IPS-11a (cell line): ENCODE measurements around the gene GPR84.

Experiments used
- H3K4me3 ChIP-seq: one replicate; pipeline ENCODE4 v1.5.1; 2013; ENCODE audit warnings: low read depth, low read length, control low read depth

Gene GPR84

DNA sequence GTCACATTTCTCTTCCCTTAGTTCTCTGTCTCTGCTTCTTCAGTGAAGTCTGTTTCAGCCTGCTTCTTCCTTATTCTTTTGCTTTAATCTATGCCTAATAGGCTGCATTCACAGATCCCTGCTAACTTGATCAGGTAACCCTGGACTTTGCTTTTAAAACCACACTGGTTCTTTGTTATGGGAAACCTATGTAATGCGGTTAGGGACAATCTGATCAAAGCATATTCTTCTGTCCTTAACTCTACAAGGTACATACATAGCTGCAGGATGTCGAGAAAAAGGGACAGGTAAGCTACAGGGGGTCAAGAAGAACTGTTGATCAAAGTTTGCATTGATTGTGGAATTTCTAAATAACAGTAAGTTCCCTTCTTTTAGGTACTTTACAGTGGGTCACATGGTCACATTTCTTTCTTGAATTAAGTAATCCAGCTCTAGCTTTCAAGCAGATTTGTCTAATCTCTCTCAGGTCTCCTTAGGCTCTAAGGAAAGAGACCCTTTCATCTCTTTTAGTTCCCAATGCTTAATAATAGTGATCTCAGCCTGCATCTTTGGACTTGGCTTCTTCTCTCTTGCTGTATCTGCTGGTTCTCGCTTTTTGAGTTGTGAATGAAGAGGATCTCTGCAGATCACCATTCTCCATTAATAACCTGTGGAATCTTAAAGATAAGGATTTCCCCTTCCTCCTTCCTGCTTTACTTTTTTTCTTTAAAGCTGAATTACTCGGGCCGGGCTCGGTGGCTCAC, 35.5 kb downstream of the GPR84 start:
- H3K4me3 ChIP-seq, result no peak overlapping the region

DNA sequence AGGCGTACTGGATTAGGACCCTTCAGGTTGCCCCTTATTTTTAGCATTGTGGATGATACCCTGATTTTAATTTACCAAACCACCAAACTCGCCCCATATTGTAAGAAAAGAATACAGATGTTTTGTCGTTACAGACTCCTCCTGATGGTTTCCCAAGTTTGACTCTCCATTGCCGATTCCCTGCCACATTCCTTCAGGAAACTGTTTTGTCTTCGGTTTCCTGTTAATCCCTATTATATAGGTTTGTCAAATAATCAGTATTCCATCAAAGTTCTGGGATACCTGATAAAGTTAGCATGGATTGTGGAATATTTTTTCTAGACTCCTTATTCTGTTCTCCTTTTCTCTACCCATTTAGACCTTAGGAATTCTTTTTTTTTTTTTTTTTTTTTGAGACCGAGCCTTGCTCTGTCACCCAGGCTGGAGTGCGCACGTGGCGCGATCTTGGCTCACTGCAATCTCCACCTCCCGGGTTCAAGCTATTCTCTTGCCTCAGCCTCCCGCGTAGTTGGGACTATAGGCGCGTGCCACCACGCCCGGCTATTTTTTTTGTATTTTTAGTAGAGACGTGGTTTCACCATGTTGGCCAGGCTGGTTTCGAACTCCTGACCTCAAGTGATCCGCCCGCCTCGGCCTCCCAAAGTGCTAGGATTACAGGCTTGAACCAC, 38.7 kb downstream of the GPR84 start:
- H3K4me3 ChIP-seq, result peak overlapping the region; percentile 99

DNA sequence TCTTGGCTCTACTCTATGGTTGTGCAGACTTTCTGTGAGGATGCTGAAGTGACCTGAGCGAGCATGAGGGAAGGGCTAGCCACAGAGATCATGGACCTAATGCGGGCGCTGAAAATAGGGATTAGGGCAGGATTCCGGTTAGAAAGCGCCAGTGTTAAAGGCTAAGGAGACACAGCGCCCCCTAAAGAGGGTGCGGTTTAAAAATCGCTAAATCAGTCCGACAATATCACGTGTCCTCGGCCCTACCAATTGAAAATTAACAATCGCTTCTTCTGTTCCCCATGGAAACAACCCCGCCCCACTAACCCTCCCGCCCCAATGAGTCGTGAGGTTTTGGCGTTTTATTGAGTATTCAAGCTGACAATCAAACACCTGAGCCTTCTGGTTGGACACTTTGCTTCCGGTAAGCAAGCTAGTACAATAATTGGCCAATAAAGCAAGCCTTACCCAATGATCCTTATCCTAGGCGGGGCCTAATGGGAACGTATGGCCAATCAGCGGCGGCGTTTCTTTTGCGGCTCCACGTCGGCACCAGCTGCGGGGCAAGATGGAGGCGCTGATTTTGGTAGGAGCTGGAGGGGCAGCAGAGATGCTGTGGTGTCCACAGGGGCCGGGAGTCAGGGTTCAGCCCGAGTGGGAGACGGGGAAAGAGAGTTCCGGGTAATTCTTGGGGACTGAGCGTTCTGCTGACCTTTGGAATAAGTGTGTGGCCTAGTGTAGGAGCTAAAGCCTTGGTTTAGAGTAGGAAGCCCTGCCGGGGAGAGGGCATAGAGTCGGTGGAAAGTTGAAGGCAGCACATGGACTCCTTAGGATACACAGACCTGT, 39.5 kb downstream of the GPR84 start, which contains the start of gene COPZ1:
Gene COPZ1 (plus strand): TSS at position 515 of the 825 bp plus-strand sequence. CDS start 33 bp downstream, at position 548.
- peak within 1 kb of the TSS; percentile 99 for H3K4me3 ChIP-seq

DNA sequence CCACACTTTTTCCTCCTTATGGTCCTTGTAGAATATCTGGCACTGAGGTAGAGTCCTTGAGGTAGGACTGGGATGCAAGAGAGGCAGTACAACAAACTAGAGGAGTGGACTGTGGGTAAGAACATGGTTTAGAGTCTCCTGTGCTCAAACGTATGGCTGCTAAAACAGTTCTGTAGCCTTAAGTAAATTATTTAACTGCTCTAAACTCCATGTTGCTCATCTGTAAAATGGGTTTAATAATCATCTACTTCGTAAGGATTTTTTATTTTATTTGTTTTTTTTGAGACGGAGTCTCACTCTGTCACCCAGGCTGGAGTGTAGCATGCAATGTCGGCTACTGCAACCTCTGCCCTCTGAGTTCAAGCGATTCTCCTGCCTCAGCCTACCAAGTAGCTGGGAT, 42.9 kb downstream of the GPR84 start:
- no peak overlapping the region for H3K4me3 ChIP-seq
